Measurements from ENCODE around the gene C22orf23.

The C22orf23 gene

DNA sequence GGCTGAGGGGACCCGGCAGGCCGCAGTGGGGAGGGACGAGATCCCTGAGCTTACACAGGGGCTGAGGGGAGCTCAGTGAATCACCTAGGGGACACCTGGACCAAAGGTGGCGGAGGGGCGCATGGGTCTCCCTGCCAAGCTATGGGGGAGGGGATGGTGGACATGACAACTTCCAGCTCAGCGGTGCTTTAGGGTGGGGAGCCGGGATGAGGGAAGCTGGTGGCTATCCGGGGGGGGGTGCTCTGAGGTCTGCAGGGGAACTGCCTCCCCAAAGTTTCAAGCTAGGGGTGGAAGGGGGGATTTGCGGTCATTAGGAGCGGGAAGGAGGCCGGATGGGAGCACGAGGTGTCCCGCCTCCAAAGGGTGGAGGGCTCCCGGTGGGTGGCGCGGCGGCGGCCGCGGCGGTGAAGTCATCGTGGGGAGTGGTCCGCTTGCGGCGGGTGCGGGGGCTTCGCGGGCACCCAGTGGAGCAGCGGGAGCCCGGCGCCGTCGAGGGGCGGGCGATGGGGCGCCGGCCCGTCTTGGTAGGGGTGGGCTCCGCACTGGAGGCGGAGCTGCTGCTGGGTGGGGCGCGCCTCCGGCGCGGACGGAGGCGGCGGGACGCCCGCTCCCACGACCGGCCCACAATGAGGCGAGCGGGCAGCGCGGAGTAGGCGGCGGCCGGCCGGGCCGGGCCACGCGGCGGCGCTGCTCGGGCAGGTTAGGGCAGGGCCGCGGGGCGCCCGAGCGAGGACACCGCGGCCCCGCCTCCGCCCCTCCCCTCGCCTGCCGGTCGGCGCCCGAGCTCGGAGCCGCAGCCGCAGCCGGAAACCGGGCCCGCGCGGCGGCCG is 47.7 kb downstream of the C22orf23 start, which contains the start of gene MICALL1:
Gene MICALL1 (plus strand): TSS at position 764 of the 830 bp plus-strand sequence. CDS start 126 bp downstream, outside the sequence.
- DNase-seq (ENCODE audit: low read depth in 1 of 2, low spot score in 1 of 2), result peak; percentile 34 to 43

DNA sequence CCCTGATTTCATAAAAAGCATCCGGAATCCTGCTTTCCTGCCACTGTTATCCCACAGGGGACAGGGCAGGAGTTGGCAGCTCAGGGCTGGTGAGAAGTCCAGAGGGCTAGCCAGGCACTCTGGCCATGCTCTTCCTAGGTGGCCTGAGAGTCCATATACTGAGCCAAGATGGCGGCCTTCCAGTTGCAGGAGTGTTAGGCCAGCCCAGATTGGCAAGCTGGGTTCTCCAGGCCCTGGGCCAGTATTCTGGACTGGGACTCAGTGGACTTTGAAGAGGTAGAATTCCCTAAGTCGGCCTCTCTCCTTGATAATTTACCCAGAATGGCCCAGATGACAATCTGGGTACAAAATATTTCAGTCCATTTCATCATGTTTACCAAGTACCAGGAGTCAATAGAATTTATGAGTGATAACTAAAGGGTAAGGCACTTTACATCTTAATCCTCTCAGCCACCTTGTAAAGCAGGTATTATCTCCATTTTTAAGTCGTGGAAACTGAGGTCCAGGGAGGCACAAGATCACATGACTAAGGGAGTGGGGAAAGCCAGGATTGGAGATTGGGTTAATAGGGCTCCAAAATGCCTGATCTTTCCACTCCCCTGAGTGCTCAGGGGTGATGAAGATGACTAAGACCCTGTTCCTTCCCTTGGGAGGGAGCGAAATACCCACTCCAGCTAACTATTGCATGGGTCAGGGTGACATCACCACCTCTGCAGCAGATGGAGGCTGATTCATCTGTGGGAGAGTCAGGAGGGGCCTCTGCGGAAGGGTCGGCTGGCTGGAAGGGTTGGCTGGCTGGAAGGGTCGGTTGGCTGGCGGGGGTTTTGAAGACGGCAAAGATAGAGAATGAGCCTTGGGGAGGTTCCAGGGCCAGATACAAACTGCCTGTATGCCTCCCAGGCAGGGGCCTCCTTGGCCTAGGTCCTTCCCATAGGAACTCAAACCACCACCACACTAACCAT is 48.5 kb downstream of the C22orf23 start:
- DNase-seq (ENCODE audit: low read depth in 1 of 2, low spot score in 1 of 2), result no peak

GRCh38 chr22:37898441-37899181 is 54.8 kb downstream of the C22orf23 start:
- DNase-seq (ENCODE audit: low read depth in 1 of 2, low spot score in 1 of 2), result no peak

- no peak for DNase-seq (ENCODE audit: low read depth in 1 of 2, low spot score in 1 of 2)
Measured at GRCh38 chr22:37897807-37898206, 55.6 kb downstream of the C22orf23 start.

- DNase-seq (ENCODE audit: low read depth in 1 of 2, low spot score in 1 of 2), result no peak
Measured at GRCh38 chr22:37896939-37897338, 56.5 kb downstream of the C22orf23 start.

- DNase-seq (ENCODE audit: low read depth in 1 of 2, low spot score in 1 of 2), result no peak
Measured at GRCh38 chr22:37896181-37896592, 57.2 kb downstream of the C22orf23 start.

- no peak for DNase-seq (ENCODE audit: low read depth in 1 of 2, low spot score in 1 of 2)
Measured at GRCh38 chr22:37894939-37895670, 58.3 kb downstream of the C22orf23 start.

GRCh38 chr22:37893583-37893983 is 59.8 kb downstream of the C22orf23 start:
- no peak for DNase-seq (ENCODE audit: low read depth in 1 of 2, low spot score in 1 of 2)

Data from activated T-helper 1 cell treated with anti-CD3 and anti-CD28 coated beads, Interleukin-2, amount 50 U/mL, for 16 hours (primary cell).